ENCODE data around the gene FAM186B. TPM values are rescaled to one million over a fixed set of nuclear protein-coding genes. Genes with fewer than 3 reads are reported as not detected.

Gene FAM186B
- total RNA-seq, 6 donors from 2014 or later, result 0.20 to 3.1 (median 0.73) TPM

- ATAC-seq (ENCODE audit: low FRiP score in 2 of 2) (no peak), DNase-seq (no peak)
- peaks cover 0 to 15% (median 7%) of the 10 kb centered on the region in 4 donors for H3K27me3 ChIP-seq
- peaks cover 8 to 12% (median 9%) of the 10 kb centered on the region in 4 donors for H3K4me1 ChIP-seq
- peaks cover 7 to 30% (median 19%) of the 10 kb centered on the region in 4 donors for H3K36me3 ChIP-seq
- no peak overlapping the region for H3K4me3 ChIP-seq
- no peak for TF ChIP-seq POLR2A (IDR thresholded peaks at IDR 0.05)
- TF ChIP-seq CTCF (IDR thresholded peaks at IDR 0.05), result peak in 3 of 6 experiments; percentile 30 to 49 (median 39)
- H3K9me3 ChIP-seq, result no peaks in the 10 kb centered on the region
- no peak overlapping the region for H3K27ac ChIP-seq
- WGBS, 2 donors, result 33 to 66% methylated on average over 1 to 2 of the region's 2 CpGs
Measured at GRCh38 chr12:49553512-49554088, 51.8 kb downstream of the FAM186B start.

GRCh38 chr12:49552899-49553298 is 52.5 kb downstream of the FAM186B start:
- Histone ChIP-seq H3K9me3 (no peaks in the 10 kb centered on the region), H3K27me3 (peaks cover 0 to 17% (median 10%) of the 10 kb centered on the region in 4 donors), H3K4me3 (no peak overlapping the region), H3K4me1 (peaks cover 12 to 15% (median 13%) of the 10 kb centered on the region in 4 donors), H3K27ac (no peak overlapping the region), H3K36me3 (peaks cover under 1 to 23% (median 12%) of the 10 kb centered on the region in 4 donors)
- ATAC-seq (ENCODE audit: low FRiP score in 2 of 2) (no peak), DNase-seq (no peak)
- TF ChIP-seq POLR2AphosphoS5 (IDR thresholded peaks at IDR 0.05) (no peak), POLR2A (IDR thresholded peaks at IDR 0.05) (no peak), EP300 (IDR thresholded peaks at IDR 0.05) (no peak), CTCF (IDR thresholded peaks at IDR 0.05) (no peak)
- 82 to 85% methylated on average over 8 of the region's 8 CpGs for WGBS, 2 donors

- no peak for ATAC-seq (ENCODE audit: low FRiP score in 2 of 2)
- Histone ChIP-seq H3K9me3 (no peaks in the 10 kb centered on the region), H3K4me3 (no peak overlapping the region), H3K27ac (no peak overlapping the region), H3K36me3 (peaks cover 0 to 18% (median 8%) of the 10 kb centered on the region in 4 donors), H3K4me1 (peaks cover 12 to 15% (median 13%) of the 10 kb centered on the region in 4 donors), H3K27me3 (peaks cover 0 to 17% (median 10%) of the 10 kb centered on the region in 4 donors)
- TF ChIP-seq POLR2A (IDR thresholded peaks at IDR 0.05) (no peak), EP300 (IDR thresholded peaks at IDR 0.05) (no peak), POLR2AphosphoS5 (IDR thresholded peaks at IDR 0.05) (no peak), CTCF (IDR thresholded peaks at IDR 0.05) (no peak)
- 42 to 59% methylated on average over 9 of the region's 9 CpGs for WGBS, 2 donors
- DNase-seq, result no peak
Measured at GRCh38 chr12:49552425-49552824, 53.0 kb downstream of the FAM186B start.

GRCh38 chr12:49552014-49552413 is 53.4 kb downstream of the FAM186B start:
- Histone ChIP-seq H3K4me3 (no peak overlapping the region), H3K9me3 (no peaks in the 10 kb centered on the region), H3K27me3 (peaks cover 0 to 17% (median 10%) of the 10 kb centered on the region in 4 donors), H3K36me3 (peaks cover 0 to 14% (median 6%) of the 10 kb centered on the region in 4 donors), H3K27ac (no peak overlapping the region), H3K4me1 (peaks cover 12 to 15% (median 13%) of the 10 kb centered on the region in 4 donors)
- no peak for TF ChIP-seq POLR2A (IDR thresholded peaks at IDR 0.05)
- TF ChIP-seq POLR2AphosphoS5 (IDR thresholded peaks at IDR 0.05), result no peak
- no peak for TF ChIP-seq CTCF (IDR thresholded peaks at IDR 0.05)
- TF ChIP-seq EP300 (IDR thresholded peaks at IDR 0.05), result no peak
- WGBS, 2 donors, result 35 to 51% methylated on average over 4 to 7 of the region's 7 CpGs
- ATAC-seq (ENCODE audit: low FRiP score in 2 of 2), result no peak
- DNase-seq, result no peak
